Mesenchymal stem cell (in vitro differentiated cells and primary cell): Measurements from ENCODE around the gene FGFR2.

ENCODE experiments used
- DNase-seq: peaks from one replicate; pipeline ENCODE4 v3.0.0-alpha.2; 2013
- H2AFZ ChIP-seq: one replicate; pipeline ENCODE4 v1.6.1; 2013; ENCODE audit warnings: low read depth, mild to moderate bottlenecking, control low read depth, inconsistent platforms, low read length, moderate library complexity
- H2AK5ac ChIP-seq: 2 replicates; pipeline ENCODE4 v1.6.1; 2013; ENCODE audit warnings: low read length, moderate library complexity, mild to moderate bottlenecking, inconsistent platforms; ENCODE audit not compliant: severe bottlenecking
- H2BK120ac ChIP-seq: one replicate; pipeline ENCODE4 v1.6.1; 2013; ENCODE audit warnings: low read depth, mild to moderate bottlenecking, inconsistent platforms, low read length, moderate library complexity
- H2BK12ac ChIP-seq, 2 experiments: one replicate each; pipeline ENCODE4 v1.6.1; 2013; ENCODE audit warnings: inconsistent platforms in 2 of 2, low read length in 2 of 2, mild to moderate bottlenecking in 2 of 2, moderate library complexity in 2 of 2, control low read depth in 1 of 2
- H2BK15ac ChIP-seq: one replicate; pipeline ENCODE4 v1.6.1; 2013; ENCODE audit warnings: mild to moderate bottlenecking, low read depth, inconsistent platforms; ENCODE audit not compliant: poor library complexity, severe bottlenecking
- H2BK5ac ChIP-seq: 2 replicates; pipeline ENCODE4 v1.6.1; 2013; ENCODE audit warnings: low read depth, mild to moderate bottlenecking, low read length, control low read depth, inconsistent platforms; ENCODE audit not compliant: poor library complexity, severe bottlenecking
- H3K14ac ChIP-seq, 2 experiments: one replicate each; pipeline ENCODE4 v1.6.1; 2013; ENCODE audit warnings: inconsistent platforms in 2 of 2, low read length in 2 of 2, control low read depth in 1 of 2, mild to moderate bottlenecking in 1 of 2, moderate library complexity in 1 of 2
- H3K18ac ChIP-seq, 2 experiments: one replicate each; pipeline ENCODE4 v1.6.1; 2013; ENCODE audit warnings: inconsistent platforms in 2 of 2, low read length in 2 of 2, control low read depth in 1 of 2, low read depth in 1 of 2, mild to moderate bottlenecking in 1 of 2
- H3K23ac ChIP-seq, 2 experiments: one replicate each; pipeline ENCODE4 v1.6.1; 2013; ENCODE audit warnings: inconsistent platforms in 2 of 2, low read length in 2 of 2, mild to moderate bottlenecking in 2 of 2, moderate library complexity in 2 of 2, control low read depth in 1 of 2
- H3K27ac ChIP-seq: 2 replicates; pipeline ENCODE4 v1.5.1; 2013; ENCODE audit warnings: mild to moderate bottlenecking, moderate library complexity, low read length, control low read depth, inconsistent platforms; ENCODE audit not compliant: poor library complexity, severe bottlenecking
- H3K27me3 ChIP-seq, 2 experiments: 2 replicates each; pipeline versions ENCODE4 v1.6.1 to v1.7.0; 2013; ENCODE audit warnings: low read length in 2 of 2, mild to moderate bottlenecking in 2 of 2, moderate library complexity in 2 of 2, control low read depth in 1 of 2, inconsistent platforms in 1 of 2; ENCODE audit not compliant: control insufficient read depth in 1 of 2, insufficient read depth in 1 of 2
- H3K36me3 ChIP-seq, 2 experiments: 2 replicates each; pipeline versions ENCODE4 v1.6.1 to v1.7.0; 2013; ENCODE audit warnings: low read length in 2 of 2, control low read depth in 1 of 2, inconsistent platforms in 1 of 2, low read depth in 1 of 2, mild to moderate bottlenecking in 1 of 2; ENCODE audit not compliant: insufficient read depth in 2 of 2, control insufficient read depth in 1 of 2
- H3K4ac ChIP-seq, 2 experiments: one replicate each; pipeline ENCODE4 v1.6.1; 2013; ENCODE audit warnings: inconsistent platforms in 2 of 2, low read length in 2 of 2, mild to moderate bottlenecking in 2 of 2, moderate library complexity in 2 of 2, control low read depth in 1 of 2, low read depth in 1 of 2
- H3K4me1 ChIP-seq: 2 replicates; pipeline ENCODE4 v1.6.1; 2013; ENCODE audit warnings: low read depth, low read length, control low read depth; ENCODE audit not compliant: control insufficient read depth, insufficient read depth
- H3K4me2 ChIP-seq: 2 replicates; pipeline ENCODE4 v1.6.1; 2013; ENCODE audit warnings: low read length, mild to moderate bottlenecking, inconsistent platforms; ENCODE audit not compliant: poor library complexity, severe bottlenecking
- H3K4me3 ChIP-seq, 2 experiments: 2 replicates each; pipeline versions ENCODE4 v1.5.1 to v1.7.0; 2013; ENCODE audit warnings: low read length in 2 of 2, mild to moderate bottlenecking in 2 of 2, control low read depth in 1 of 2, low read depth in 1 of 2; ENCODE audit not compliant: insufficient read depth in 1 of 2
- H3K79me1 ChIP-seq: replicated peaks from 2 replicates; pipeline ENCODE4 v1.6.1; 2013; ENCODE audit warnings: mild to moderate bottlenecking, control low read depth, low read length, inconsistent platforms; ENCODE audit not compliant: poor library complexity, severe bottlenecking
- H3K9ac ChIP-seq: 2 replicates; pipeline ENCODE4 v1.7.0; 2013; ENCODE audit warnings: mild to moderate bottlenecking, low read length, moderate library complexity
- H3K9me3 ChIP-seq: 2 replicates; pipeline ENCODE4 v1.7.0; 2013; ENCODE audit warnings: mild to moderate bottlenecking, low read length; ENCODE audit not compliant: control insufficient read depth
- H4K8ac ChIP-seq: one replicate; pipeline ENCODE4 v1.6.1; 2013; ENCODE audit warnings: inconsistent platforms, mild to moderate bottlenecking, low read length, moderate library complexity
- H4K91ac ChIP-seq: one replicate; pipeline ENCODE4 v1.6.1; 2013; ENCODE audit warnings: mild to moderate bottlenecking, low read length, inconsistent platforms
- whole genome bisulfite sequencing: methylation state at CpG from one replicate; pipeline ENCODE4 v1.1.7; 2013; ENCODE audit warnings: mixed read lengths; 5-methylcytosine and 5-hydroxymethylcytosine counted together

The FGFR2 gene

GRCh38 chr10:121618906-121619305 is 20.7 kb upstream of the FGFR2 start:
- 91% methylated on average over 2 of the region's 2 CpGs for WGBS
- Histone ChIP-seq H2AK5ac (no peak overlapping the region), H3K27ac (no peak overlapping the region), H3K9ac (no peak overlapping the region), H2BK12ac (no peak overlapping the region), H2AFZ (no peak overlapping the region), H3K79me1 (no peaks in the 10 kb centered on the region), H4K8ac (no peak overlapping the region), H3K14ac (no peak overlapping the region), H2BK5ac (no peak overlapping the region), H3K23ac (no peak overlapping the region), H2BK120ac (no peak overlapping the region), H3K9me3 (peaks cover 9% of the 10 kb centered on the region), H3K4me3 (no peak overlapping the region), H3K4me2 (no peak overlapping the region), H4K91ac (no peak overlapping the region), H3K18ac (no peak overlapping the region), H3K36me3 (no peaks in the 10 kb centered on the region), H2BK15ac (no peak overlapping the region), H3K4me1 (no peaks in the 10 kb centered on the region), H3K4ac (no peak overlapping the region), H3K27me3 (no peaks in the 10 kb centered on the region)
- DNase-seq = no peak

GRCh38 chr10:121617176-121617575 is 18.9 kb upstream of the FGFR2 start:
- H2AK5ac ChIP-seq = no peak overlapping the region
- peak overlapping the region in 1 of 2 experiments; percentile 18 for H3K4me3 ChIP-seq
- H3K4ac ChIP-seq = no peak overlapping the region
- no peak overlapping the region for H2AFZ ChIP-seq
- no peak overlapping the region for H4K8ac ChIP-seq
- H3K18ac ChIP-seq = no peak overlapping the region
- no peaks in the 10 kb centered on the region for H3K4me1 ChIP-seq
- H4K91ac ChIP-seq = no peak overlapping the region
- no peaks in the 10 kb centered on the region for H3K79me1 ChIP-seq
- H2BK5ac ChIP-seq = no peak overlapping the region
- no peak overlapping the region for H3K23ac ChIP-seq
- no peak overlapping the region for H2BK120ac ChIP-seq
- H3K27ac ChIP-seq = no peak overlapping the region
- no peak overlapping the region for H3K14ac ChIP-seq
- no peak for DNase-seq
- no peak overlapping the region for H2BK12ac ChIP-seq
- H3K36me3 ChIP-seq = no peaks in the 10 kb centered on the region
- no peak overlapping the region for H3K4me2 ChIP-seq
- peak overlapping the region; percentile 52 for H2BK15ac ChIP-seq
- H3K9ac ChIP-seq = no peak overlapping the region
- 82% methylated on average over 7 of the region's 7 CpGs for WGBS
- H3K27me3 ChIP-seq = peaks cover 0 to 6% of the 10 kb centered on the region in 2 experiments
- H3K9me3 ChIP-seq = peaks cover 9% of the 10 kb centered on the region

GRCh38 chr10:121616291-121616690 is 18.0 kb upstream of the FGFR2 start:
- H3K4ac ChIP-seq = no peak overlapping the region
- 65% methylated on average over 11 of the region's 11 CpGs for WGBS
- no peak overlapping the region for H3K4me3 ChIP-seq
- no peak overlapping the region for H3K23ac ChIP-seq
- no peak overlapping the region for H4K91ac ChIP-seq
- H2BK5ac ChIP-seq = no peak overlapping the region
- H3K27ac ChIP-seq = no peak overlapping the region
- no peak overlapping the region for H3K14ac ChIP-seq
- no peak overlapping the region for H3K9ac ChIP-seq
- no peak overlapping the region for H4K8ac ChIP-seq
- H3K18ac ChIP-seq = no peak overlapping the region
- H2BK12ac ChIP-seq = peak overlapping the region in 1 of 2 experiments; percentile 67
- H2BK120ac ChIP-seq = no peak overlapping the region
- no peak overlapping the region for H2BK15ac ChIP-seq
- H3K4me1 ChIP-seq = no peaks in the 10 kb centered on the region
- H3K36me3 ChIP-seq = no peaks in the 10 kb centered on the region
- peaks cover 0 to 6% of the 10 kb centered on the region in 2 experiments for H3K27me3 ChIP-seq
- H2AK5ac ChIP-seq = no peak overlapping the region
- no peak overlapping the region for H3K4me2 ChIP-seq
- no peaks in the 10 kb centered on the region for H3K79me1 ChIP-seq
- H3K9me3 ChIP-seq = peaks cover 9% of the 10 kb centered on the region
- DNase-seq = no peak
- no peak overlapping the region for H2AFZ ChIP-seq

GRCh38 chr10:121615836-121616235 is 17.6 kb upstream of the FGFR2 start:
- no peak overlapping the region for H3K14ac ChIP-seq
- no peak overlapping the region for H2BK12ac ChIP-seq
- peaks cover 9% of the 10 kb centered on the region for H3K9me3 ChIP-seq
- H3K23ac ChIP-seq = no peak overlapping the region
- H3K27ac ChIP-seq = no peak overlapping the region
- no peak overlapping the region for H2BK5ac ChIP-seq
- H2BK120ac ChIP-seq = no peak overlapping the region
- WGBS = 75% methylated on average over 5 of the region's 7 CpGs
- H3K27me3 ChIP-seq = peaks cover 0 to 6% of the 10 kb centered on the region in 2 experiments
- H3K4ac ChIP-seq = no peak overlapping the region
- no peaks in the 10 kb centered on the region for H3K4me1 ChIP-seq
- no peak overlapping the region for H3K9ac ChIP-seq
- no peaks in the 10 kb centered on the region for H3K36me3 ChIP-seq
- no peaks in the 10 kb centered on the region for H3K79me1 ChIP-seq
- no peak overlapping the region for H3K4me2 ChIP-seq
- no peak for DNase-seq
- H4K8ac ChIP-seq = no peak overlapping the region
- H2AFZ ChIP-seq = no peak overlapping the region
- H2AK5ac ChIP-seq = no peak overlapping the region
- H3K18ac ChIP-seq = no peak overlapping the region
- H4K91ac ChIP-seq = no peak overlapping the region
- no peak overlapping the region for H3K4me3 ChIP-seq
- no peak overlapping the region for H2BK15ac ChIP-seq
